HL-60 (cell line): ENCODE data around the gene BDP1.
"Not testable (repeated sequence)": the region's sequence is repeated elsewhere in the genome, so short reads cannot be mapped to it uniquely, and the experiment has no call there.

Experiments used
- GABPA ChIP-seq: IDR thresholded peaks from 2 replicates; pipeline ENCODE4 v1.6.1; 2012; ENCODE audit warnings: low read depth
- POLR2AphosphoS5 ChIP-seq: IDR thresholded peaks from 2 replicates; pipeline ENCODE4 v1.6.1; 2012; ENCODE audit warnings: low read depth
- TF ChIP-seq, protein P1 (sequence below): IDR thresholded peaks from one replicate; pipeline ENCODE4 v1.5.1; 2011; ENCODE audit warnings: low read length, control low read depth, inconsistent platforms; ENCODE audit not compliant: insufficient read depth

DNA sequence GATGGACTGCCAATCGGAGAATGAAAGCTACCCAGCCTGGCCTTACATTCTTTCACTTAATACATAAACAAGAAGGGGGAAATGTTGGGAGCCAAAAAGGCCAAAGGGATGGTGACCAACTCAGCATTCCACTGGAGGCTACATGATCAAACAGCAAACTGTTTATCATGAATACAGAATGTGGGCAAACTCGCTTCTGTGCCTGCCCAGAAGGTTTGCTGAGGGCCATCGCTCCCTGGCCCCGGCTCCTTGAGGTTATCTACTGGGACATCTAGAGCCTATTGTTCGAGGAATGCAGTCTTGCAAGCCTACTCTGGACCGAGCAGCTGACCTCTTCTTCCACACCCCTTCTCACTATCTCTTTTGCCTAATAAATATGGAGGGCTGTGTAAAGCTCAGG is 122.4 kb downstream of the BDP1 start:
- TF ChIP-seq, protein P1, sequence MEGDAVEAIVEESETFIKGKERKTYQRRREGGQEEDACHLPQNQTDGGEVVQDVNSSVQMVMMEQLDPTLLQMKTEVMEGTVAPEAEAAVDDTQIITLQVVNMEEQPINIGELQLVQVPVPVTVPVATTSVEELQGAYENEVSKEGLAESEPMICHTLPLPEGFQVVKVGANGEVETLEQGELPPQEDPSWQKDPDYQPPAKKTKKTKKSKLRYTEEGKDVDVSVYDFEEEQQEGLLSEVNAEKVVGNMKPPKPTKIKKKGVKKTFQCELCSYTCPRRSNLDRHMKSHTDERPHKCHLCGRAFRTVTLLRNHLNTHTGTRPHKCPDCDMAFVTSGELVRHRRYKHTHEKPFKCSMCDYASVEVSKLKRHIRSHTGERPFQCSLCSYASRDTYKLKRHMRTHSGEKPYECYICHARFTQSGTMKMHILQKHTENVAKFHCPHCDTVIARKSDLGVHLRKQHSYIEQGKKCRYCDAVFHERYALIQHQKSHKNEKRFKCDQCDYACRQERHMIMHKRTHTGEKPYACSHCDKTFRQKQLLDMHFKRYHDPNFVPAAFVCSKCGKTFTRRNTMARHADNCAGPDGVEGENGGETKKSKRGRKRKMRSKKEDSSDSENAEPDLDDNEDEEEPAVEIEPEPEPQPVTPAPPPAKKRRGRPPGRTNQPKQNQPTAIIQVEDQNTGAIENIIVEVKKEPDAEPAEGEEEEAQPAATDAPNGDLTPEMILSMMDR = not testable (repeated sequence)
- TF ChIP-seq POLR2AphosphoS5, GABPA: not testable (repeated sequence)
